Left colon (tissue), 2 donors: ENCODE results near the gene CSRNP3. TPM values are rescaled to one million over a fixed set of nuclear protein-coding genes. Genes with fewer than 3 reads are reported as not detected.

Source experiments
- ATAC-seq: fragments of 200-7000 bp; cut with Tn5 transposase; one replicate; pipeline ENCODE4 v1.9.1; 2020; ENCODE audit warnings: mild to moderate bottlenecking, moderate library complexity
- DNase-seq, 2 donors: peaks; one replicate each; pipeline ENCODE4 v3.0.0-alpha.2; 2020
- intact Hi-C, 2 donors: fragments of 100-400 bp; cut with DNase I in 1 of 2; cut with micrococcal nuclease in 1 of 2; formaldehyde crosslinking; loops; one replicate each; pipeline versions ENCODE4 v1.11.2 to v1.14.0; 2022; cut with DNase I, micrococcal nuclease
- long read RNA-seq: library from polyadenylated mRNA; unstranded; transcript quantifications from one replicate; pipeline ENCODE4 v2.0.0, GENCODE V29; 2021
- total RNA-seq, 2 donors: library from RNA; stranded (reverse); fragmentation: NEBNext Ultra II Directional; extraction: Animal tissue kit (Norgen Biotek cat#: 25700); gene quantifications; one replicate each; pipeline ENCODE4 v1.2.1, GENCODE V29; 2021
- donor health status: DM: no; HTN: no; CAD: no.
- donor health status: DM: yes; HTN: yes; CAD: no.

CSRNP3 gene, protein sequence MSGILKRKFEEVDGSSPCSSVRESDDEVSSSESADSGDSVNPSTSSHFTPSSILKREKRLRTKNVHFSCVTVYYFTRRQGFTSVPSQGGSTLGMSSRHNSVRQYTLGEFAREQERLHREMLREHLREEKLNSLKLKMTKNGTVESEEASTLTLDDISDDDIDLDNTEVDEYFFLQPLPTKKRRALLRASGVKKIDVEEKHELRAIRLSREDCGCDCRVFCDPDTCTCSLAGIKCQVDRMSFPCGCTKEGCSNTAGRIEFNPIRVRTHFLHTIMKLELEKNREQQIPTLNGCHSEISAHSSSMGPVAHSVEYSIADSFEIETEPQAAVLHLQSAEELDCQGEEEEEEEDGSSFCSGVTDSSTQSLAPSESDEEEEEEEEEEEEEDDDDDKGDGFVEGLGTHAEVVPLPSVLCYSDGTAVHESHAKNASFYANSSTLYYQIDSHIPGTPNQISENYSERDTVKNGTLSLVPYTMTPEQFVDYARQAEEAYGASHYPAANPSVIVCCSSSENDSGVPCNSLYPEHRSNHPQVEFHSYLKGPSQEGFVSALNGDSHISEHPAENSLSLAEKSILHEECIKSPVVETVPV
- 1 to 10 TPM; 2.7 to 2.8 TPM for total RNA-seq
- long read RNA-seq, partial matches to known transcripts: 1 of 2 reads
- long read RNA-seq, other reads (novel, unspliced or antisense): 1 of 2 reads

DNA sequence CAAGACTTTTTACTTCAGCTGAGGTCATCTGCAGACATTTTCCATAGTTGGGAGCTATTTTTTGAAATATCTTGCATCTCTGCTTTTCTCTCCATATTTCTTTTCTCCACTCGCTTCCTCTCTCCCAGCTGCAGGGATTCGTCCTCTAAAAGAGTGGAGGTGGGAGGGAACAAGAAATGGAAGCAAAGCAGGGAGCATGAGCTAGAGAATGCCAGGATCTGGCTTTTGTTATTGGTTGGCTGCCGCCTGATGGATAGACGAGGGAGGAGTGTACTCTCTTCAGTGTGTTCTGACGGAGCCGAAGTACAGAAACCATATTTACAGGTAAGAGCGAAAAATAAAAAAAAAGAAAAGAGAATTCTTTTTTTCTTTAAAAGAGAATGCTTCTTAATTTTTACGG, at the start of gene CSRNP3:
Gene CSRNP3, plus strand, starts transcription at position 282 of the 400 bp plus-strand sequence. CDS start 125,368 bp downstream, outside the sequence.
- ATAC-seq (peak; percentile 100), DNase-seq (peak; percentile 41 to 79)
- intact Hi-C loops: no loop called here

DNA sequence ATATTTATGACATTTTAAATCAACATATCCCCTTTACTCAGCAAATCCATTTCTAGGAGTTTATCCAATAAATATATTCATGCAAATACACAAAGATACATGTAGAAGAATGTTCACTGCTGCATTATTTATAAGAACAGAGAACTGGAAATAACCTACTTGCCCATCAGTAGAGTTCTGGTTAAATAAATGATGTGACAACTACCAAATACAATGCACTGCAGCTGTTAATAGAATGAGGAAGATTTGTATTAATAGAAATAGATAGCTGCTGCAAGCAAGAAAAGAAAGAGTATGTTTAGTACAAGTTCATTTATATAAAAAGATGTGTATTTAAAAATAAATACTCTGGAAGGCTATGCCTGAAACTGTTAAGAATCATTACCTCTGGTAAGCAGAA, 49.3 kb upstream of the CSRNP3 start:
- intact Hi-C loops: no loop called here
- ATAC-seq (no peak), DNase-seq (no peak)

DNA sequence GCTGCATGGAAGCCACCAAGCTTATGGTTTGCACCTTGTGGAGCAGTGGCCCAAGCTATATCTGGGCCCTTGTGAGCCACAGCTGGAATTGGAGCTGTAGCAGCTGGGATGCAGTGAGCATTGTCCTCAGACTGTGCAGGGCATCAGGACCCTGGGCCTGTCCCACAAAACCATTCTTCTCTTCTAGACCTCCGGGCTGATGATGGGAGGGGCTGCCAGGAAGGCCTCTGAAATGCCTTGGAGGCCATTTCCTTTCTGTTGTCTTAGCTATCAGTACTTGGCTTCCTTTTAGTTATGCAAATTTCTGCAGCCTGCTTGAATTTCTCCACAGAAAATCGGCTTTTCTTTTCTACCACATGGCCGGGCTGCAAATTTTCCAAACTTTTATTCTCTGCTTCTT, 46.4 kb upstream of the CSRNP3 start:
- ATAC-seq: no peak
- intact Hi-C loops: no loop called here
- no peak for DNase-seq

DNA sequence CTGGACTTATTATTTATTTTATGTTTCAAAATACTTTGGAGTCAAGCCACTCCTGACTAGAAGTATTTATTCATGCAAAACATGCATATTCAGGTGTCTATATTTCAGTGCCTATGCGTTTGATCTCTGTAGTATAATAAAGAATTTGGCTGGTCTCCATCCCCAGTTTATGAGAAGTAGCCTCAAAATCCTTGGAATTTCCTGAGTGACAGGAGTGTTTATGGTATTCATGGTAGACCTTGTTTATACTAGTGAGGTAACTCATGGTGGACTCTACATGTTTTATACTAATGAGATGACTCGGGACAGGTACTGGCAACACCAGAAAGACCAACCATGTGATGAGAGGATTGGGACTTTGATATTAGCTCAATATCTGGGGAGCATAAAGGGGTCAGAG, 43.9 kb upstream of the CSRNP3 start:
- no peak for ATAC-seq
- intact Hi-C loops: no loop called here
- DNase-seq: no peak

DNA sequence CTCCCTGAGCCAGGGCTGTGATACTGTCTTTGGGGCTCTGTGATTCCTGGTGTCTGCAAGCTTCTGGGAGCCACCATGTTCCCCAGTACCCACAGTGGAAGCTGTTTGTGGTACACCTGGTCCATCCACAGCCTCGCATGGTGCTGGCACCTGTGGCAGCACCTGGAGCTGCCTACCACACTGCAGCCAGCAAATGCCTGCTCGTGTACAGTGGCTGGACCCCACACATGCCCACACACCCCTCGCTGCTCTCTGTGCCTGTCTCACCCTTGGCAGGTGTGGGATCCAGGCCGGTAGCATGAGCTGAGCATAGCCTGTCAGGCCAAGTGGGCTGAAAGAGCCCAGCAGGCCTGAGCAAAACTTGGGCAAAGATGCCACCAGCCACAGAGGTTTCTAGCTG, 41.8 kb upstream of the CSRNP3 start:
- intact Hi-C loops: no loop called here
- no peak for ATAC-seq
- DNase-seq: no peak

DNA sequence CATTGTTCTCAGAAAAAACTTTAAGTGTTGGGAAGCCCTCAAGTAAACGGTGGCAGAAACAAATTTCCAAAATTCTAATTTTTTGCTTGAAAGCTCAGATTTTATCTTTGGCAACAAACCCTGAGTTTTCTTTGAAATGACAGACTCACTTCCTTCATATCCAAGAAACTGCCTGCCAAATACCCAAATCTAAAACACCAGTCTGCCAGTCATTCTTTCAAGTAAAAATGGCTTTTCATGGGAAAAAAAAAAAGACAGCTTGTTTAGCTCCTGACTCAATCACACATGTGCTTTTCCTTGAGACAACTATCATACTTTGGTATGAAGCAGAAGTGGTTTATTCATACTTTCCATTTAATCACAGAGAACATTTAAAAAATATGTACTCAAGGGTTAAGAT, 40.6 kb upstream of the CSRNP3 start:
- intact Hi-C loops: no loop called here
- ATAC-seq (no peak), DNase-seq (no peak)

DNA sequence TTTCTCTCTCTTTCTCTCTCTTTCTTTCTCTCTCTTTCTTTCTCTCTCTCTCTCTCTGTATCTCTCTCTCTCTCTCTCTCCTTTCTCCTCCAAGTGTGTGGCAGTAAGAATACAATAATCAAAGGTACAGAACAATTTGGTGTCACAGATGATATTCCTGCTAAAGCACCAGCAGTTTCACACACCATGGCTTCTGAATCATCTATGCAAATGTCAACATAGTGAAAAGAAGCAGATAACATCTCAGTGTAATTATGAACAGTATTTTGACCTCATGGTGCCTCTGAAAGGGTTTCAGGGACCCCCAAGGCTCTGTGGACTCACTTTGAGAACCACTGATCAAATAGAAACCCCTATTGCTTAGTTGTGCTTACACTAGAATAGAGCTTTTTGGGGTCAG, 38.5 kb upstream of the CSRNP3 start:
- DNase-seq: no peak
- no peak for ATAC-seq
- intact Hi-C loops: no loop called here

DNA sequence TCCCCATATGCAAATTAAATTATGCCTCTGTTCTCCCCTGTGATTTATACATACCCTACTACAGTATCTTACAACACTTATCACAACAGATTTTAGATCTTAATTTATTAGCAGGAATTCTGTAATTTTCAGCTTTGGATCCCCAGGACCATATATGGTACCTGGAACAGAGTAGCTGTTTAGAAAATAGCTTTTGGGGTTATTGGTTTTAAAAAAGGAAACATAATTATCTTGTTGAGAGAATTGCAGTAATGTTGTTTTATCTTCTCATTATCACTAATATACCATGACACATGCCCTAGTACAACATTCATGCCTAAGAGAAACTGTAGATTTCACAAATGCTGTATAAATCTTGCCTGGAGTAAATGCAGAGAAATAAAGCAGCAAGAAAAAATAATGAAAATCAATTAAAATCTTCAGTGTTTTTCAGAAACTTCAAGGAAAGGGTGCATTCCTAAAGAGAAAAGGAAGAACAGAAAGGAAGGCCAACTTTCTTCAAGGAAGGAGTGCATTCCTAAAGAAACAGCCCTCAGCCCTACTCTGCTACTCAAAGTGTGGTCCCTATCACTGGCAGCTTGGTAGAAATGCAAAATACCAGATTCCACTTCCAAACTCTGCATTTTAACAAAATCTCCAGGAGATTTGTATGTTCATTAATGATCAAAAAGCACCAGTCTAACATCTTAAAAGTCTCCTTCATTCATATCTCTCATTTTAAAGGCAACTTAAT, 37.1 kb upstream of the CSRNP3 start:
- no peak for DNase-seq
- intact Hi-C loops: no loop called here
- no peak for ATAC-seq

DNA sequence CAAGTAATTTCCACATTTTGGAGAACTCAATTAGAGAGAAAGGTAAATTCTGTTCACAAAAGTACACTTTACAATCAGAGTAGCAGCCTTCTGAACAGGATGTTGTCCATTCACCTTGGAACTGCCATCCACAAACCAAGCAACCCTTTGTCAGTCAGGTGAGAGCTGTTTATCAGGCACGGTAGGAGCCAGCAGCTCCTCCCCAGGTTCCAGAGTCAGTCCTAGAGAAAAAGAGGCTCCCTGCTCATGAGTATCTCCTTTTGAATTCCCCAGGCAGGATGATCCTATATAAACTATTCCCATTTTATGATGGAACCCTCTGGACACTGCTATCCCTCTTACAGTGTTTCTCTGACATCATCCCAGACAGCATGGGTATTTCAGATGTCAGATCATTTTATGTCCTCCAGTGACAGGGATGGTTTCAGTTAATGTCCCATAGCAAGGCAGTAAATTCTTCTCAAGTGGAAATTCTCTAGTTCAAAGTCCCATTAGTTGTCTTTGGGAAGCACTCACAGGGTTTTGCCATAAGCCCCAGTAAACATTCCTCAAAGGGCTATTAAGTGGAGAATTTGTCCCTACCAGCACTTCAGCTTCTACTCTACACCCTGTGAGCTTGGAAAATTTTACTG, 34.5 kb upstream of the CSRNP3 start:
- no peak for ATAC-seq
- no peak for DNase-seq

DNA sequence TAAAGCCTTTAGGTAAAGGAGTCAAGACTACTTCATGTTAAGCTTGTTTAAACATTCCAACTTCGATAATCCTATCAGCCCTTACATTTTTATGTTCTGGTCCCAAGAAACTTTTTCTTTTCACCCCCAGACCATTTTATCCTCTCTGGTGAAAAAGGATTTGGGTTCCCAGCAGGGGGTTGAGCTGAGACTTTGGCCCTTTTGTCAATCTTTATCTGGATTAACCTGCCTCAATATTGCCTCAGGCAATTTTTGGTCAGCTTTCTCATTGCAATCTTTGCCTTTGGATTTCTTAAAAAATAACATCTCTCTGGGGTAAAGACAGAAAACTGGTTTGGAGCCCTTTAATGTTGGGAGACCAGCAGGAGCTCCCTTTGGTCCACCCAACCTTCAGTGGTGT, 33.9 kb upstream of the CSRNP3 start:
- intact Hi-C loops: no loop called here
- DNase-seq (no peak), ATAC-seq (no peak)

More for the DNA sequence above, 34.5 kb upstream of the CSRNP3 start:
- intact Hi-C loops: no loop called here

DNA sequence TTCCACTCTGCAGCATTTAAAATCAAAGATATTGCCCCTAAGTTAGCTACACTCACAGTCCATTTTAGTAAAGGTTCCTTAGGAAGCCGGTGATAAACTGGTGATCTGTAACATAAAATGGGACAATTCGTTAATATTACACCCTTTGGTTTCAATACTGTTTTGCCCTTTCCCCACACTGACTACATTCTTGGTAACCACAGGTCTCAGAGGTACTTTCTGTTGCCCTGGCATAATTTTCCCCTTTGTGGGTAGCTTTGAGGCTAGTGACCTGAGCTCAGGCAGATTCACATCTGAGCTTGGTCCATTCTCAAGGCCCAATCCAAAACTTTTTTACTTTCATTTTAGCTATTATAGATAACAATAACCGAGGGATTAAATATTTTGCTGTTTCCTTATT, 32.9 kb upstream of the CSRNP3 start:
- no peak for DNase-seq
- no peak for ATAC-seq
- intact Hi-C loops: no loop called here

DNA sequence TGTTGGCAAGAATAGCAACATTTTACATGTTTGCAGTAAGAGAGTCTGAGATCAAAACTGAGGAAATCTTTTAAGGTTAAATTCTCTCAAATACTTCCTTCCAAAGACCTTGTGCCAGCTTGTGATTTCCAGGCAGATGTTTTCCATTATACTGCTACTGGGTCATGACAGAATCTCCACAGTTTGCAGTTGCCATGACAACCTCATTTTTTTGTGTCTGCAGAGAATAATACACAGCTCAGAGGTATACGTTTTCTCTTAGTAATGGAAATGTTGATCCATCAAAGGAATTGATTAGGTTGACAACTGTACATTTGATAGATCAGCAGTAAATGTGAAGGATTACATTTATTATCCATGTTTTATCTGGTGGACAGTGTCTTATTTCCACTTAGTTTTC, 29.1 kb upstream of the CSRNP3 start:
- intact Hi-C loops: no loop called here
- DNase-seq (no peak), ATAC-seq (no peak)

DNA sequence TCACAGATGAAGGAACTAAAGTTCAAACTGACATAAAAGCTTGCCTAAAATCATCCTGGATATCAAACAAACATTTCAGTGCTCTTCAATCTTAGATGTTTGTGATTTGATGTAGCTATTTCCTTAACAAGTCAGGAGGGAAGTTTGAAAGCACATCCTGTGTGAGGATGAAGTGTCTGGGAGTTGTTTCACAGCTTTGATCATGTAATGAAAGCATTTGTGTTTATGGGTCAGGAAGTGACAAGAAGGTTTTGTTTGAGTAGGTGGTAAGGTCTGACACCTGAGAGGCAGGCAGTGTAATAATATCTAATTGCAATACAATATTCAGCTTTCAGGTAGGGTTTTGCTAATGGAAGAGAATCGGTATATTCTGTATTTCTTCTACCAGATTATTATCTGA, 26.0 kb upstream of the CSRNP3 start:
- no peak for ATAC-seq
- intact Hi-C loops: no loop called here
- no peak for DNase-seq

DNA sequence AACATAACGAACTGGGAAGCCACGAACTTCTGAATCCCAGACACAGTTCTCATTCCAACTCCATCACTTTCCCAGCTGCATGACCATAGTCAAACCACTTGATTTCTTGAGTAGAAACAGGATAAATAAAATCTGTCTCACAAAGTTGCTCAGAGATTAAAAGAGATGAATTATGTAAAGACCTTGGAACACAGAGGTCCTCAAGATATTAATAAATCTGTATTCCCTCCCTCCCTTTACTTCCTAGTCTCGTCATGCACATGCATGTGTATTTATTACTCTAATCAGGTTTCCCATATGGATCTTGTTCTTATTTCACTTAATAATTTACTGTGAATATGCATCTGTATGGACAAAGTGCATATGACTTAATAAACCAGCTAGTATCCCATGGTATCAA, 21.1 kb upstream of the CSRNP3 start:
- intact Hi-C loops: no loop called here
- DNase-seq (no peak), ATAC-seq (no peak)

DNA sequence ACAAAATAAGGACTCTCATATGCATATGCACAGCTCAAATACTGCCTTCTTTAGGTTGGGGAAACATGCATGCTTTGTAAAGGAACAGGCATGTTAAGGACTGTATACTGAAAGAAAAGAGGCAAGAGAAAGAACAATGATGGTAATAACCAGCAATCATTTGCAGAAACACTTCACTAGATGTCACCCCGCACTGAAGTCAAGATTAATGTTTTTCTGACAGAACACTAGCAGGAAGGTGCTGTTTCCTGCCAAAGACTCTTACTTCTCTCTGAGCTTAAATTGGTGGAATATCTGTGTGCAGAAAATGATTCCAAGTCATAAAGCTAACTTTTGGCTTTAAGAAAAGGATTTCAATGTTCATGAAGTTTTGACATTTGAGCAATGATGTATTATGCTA, 19.3 kb upstream of the CSRNP3 start:
- intact Hi-C loops: no loop called here
- DNase-seq (no peak), ATAC-seq (no peak)

DNA sequence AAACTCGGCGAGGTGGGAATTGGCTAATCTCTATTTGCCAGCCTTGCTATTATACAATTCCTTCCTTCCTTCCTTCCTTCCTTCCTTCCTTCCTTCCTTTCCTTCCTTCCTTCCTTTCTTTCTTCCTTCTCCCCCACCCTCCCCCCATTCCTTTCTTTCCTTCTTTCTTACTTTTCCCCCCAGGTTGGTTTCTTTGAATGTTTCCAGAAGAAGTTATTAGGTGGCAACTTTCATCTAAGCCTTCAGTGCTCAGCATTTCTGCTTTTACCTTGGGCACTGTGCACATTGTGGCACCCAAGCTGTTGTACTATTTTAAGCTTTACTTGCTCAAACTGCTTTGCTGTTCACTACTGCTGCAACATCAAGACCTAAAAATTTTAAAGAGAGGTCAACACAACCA, 17.2 kb upstream of the CSRNP3 start:
- no peak for DNase-seq
- intact Hi-C loops: no loop called here
- no peak for ATAC-seq

DNA sequence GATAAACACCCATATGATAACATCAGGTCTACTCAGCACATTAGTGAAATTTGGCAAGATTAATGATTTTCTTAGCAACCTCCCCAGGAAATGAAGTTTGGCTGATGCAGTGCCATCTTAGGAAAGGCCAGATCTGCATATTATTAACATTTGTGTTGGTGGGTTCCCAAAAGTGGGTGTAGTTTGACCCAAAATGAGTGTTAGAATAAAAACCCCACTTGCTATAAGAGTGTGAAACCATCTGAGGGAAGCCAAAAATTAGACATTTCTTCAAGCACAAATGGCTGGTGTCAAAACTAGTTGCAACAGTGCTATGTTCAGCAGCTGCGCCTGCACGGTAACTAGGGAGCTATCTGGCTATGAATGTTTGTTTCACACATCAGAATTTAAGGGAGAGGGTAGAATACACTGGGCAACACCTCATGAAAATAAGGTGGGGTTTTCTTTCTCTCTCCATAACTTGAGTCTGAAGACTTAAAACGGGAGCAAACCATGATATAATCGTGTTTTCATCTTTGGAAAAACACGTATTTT, 15.9 kb upstream of the CSRNP3 start:
- ATAC-seq: no peak
- intact Hi-C loops: no loop called here

DNA sequence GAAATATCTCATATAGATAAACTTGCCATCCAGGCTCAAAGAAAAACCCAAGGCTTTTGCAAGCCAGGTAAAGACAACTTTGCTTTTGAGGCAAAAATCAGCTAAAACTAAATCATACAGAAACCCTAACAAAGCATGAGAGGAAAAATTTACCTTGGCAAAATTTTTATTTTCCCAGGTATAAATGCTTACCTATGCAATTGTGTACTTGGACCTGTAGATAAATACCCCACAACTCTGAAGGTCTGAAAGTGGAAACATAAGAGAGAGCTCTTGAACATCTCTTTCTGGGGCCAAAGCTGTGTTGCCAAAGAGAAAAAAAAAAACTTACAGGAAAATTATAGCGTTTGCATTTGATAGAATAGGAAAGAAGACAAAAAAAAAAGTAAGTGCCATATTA, 14.6 kb upstream of the CSRNP3 start:
- no peak for ATAC-seq
- intact Hi-C loops: no loop called here
- DNase-seq: no peak

More for the DNA sequence above, 15.9 kb upstream of the CSRNP3 start:
- DNase-seq: no peak

DNA sequence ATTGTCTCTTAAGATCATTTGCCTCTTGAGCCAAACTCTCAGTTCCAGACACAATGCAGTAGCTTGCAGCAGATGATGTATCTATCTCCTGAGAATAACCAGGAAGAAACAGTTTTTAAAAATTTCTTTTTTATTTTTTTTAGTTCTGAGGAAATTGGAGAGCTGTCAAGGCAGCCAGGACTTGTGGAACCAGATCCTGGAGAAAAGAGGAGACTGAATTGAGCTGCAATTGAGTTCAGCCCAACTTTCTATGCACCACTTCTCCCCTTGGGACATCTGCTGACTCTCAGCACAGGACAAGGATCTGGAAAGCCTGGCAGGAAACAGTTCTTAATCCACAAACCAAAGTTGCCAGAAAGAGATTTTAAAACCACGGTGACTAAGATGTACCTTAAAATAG, 13.5 kb upstream of the CSRNP3 start:
- ATAC-seq (no peak), DNase-seq (no peak)

More for the DNA sequence above, 13.5 kb upstream of the CSRNP3 start:
- intact Hi-C loops: no loop called here
